HG03342 (cell line): ENCODE results near the gene NUP58.
A peak's percentile ranks its signal among the peaks of the same experiment; 100 is the strongest.

Experiments
- ATAC-seq: cut with Tn5 transposase; IDR thresholded peaks from one replicate; pipeline ENCODE4 v1.9.1; 2021; ENCODE audit warnings: mild to moderate bottlenecking, moderate library complexity; ENCODE audit not compliant: unreplicated experiment

The NUP58 gene

DNA sequence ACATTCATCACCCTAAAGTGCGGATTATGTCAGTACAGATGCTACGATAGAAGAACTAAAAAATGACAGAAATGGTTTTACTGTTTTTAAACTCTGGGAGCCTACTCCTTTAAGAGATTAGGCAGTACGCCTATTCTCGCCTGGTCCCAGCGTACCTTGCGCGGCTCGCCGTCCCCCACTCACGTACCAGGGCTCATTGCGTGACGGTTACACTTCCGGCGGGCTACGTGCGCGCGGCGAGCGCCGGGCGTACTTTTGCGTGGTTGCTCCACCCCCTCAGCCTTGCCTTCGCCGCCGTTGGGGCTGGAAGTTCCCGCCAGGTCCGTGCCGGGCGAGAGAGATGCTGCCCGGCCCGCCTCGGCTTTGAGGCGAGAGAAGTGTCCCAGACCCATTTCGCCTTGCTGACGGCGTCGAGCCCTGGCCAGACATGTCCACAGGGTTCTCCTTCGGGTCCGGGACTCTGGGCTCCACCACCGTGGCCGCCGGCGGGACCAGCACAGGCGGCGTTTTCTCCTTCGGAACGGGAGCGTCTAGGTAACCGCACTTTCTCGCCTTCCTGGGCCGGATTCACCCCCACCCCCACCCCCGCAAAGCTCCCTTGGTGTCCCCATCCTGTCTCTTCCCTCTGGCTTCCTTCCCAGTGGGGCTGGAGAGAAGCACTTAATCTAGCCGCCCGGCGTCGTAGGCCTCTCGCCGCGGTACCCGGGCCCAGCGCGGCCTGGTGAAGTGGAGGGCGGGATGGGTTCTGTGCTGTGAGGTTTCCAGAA lies at the start of gene NUP58:
NUP58 (plus strand) TSS at position 279 of the 767 bp plus-strand sequence; CDS start at position 428, 149 bp downstream.
- peak; percentile 99 for ATAC-seq

- no peak for ATAC-seq
These were observed 49.2 kb upstream of the NUP58 start for GRCh38 chr13:25252225-25252624.

GRCh38 chr13:25252752-25253151 lies 48.7 kb upstream of the NUP58 start:
- no peak for ATAC-seq

- ATAC-seq = no peak
These were observed 47.7 kb upstream of the NUP58 start for GRCh38 chr13:25253702-25254101.

DNA sequence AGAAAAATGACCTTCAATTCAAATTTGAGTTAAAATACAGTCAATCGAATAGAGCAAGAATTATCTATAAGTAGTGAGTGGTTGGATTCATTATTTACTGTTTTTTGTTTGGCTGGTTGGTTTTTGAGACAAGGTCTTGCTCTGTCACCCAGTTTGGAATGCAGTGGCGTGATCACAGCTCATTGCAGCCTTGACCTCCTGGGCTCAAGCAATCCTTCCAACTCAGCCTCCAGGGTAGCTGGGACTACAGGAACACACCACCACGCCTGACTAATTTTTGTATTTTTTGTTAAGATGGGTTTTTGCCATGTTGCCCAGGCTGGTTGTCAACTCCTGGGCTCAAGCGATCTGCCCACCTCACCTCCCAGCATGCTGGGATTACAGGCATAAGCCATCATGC lies 39.2 kb upstream of the NUP58 start:
- ATAC-seq = no peak

DNA sequence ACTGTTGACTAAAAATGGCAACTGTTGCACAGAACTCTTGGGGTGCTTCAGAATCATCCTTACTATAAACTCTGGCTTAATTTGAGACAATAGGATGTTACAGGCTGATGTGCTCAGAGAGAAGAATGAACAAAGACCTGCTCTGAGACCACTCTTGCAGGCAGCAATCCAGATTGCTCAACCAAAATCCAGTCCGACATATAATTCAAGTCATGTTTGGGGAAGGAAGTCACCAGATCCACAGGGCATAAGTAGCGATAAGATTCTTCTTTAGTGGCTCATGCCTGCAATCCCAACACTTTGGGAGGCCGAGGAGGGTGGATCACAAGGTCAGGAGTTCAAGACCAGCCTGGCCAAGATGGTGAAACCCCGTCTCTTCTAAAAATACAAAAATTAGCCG lies 34.7 kb upstream of the NUP58 start:
- ATAC-seq = no peak

GRCh38 chr13:25267715-25268114 lies 33.7 kb upstream of the NUP58 start:
- no peak for ATAC-seq

DNA sequence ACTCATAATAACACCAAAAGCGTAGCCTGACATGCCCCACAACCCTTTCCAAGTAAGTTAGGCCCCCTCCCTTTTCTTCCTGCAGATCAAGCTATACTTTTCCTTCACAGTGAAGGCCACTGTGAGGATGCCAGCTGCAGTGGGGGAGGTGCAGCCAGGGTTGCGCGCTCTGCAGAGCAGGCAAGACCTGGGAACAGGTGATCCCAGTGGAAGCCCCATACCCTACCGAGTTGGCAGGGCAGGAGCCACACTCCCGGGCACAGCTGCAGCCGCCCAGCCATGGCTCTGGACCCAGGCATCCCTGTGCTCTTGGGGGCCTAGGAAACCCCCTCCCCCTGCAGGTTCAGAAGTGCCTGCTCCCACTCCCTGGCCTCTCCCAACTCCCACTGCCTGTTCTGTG lies 32.9 kb upstream of the NUP58 start:
- no peak for ATAC-seq

- no peak for ATAC-seq
These were observed 24.7 kb upstream of the NUP58 start for GRCh38 chr13:25276748-25277147.

- no peak for ATAC-seq
These were observed 21.0 kb upstream of the NUP58 start for GRCh38 chr13:25280396-25280795.

GRCh38 chr13:25281193-25281934 lies 20.1 kb upstream of the NUP58 start:
- ATAC-seq = peak; percentile 65

DNA sequence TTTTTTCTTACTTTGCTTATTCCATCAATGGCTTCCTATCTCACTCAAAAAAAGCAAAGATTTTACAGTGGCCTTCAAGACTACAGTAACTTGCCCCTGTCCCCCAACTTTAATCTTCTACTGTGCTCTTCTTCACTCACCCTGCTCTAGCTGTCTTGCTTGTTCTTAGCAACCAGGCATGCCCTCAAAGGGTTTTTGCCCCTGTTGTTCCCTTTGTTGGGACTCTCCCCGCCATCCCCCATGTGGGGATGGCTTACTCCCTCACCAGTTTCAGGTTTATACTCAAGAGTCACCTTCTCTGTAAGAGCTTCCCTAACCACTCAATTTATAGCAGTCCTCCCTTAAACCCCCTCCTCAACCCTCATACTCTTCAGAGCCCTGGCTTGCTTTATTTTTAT lies 19.5 kb upstream of the NUP58 start:
- peak; percentile 22 for ATAC-seq

- peak; percentile 33 for ATAC-seq
These were observed 15.0 kb upstream of the NUP58 start for GRCh38 chr13:25286308-25286968.

- peak; percentile 97 for ATAC-seq
These were observed 14.2 kb upstream of the NUP58 start, which contains the start of gene MTMR6 for GRCh38 chr13:25286969-25287961. Gene MTMR6 (minus strand): TSS chr13:25287488. CDS start chr13:25287247, 241 bp downstream.

- no peak for ATAC-seq
These were observed 12.5 kb upstream of the NUP58 start for GRCh38 chr13:25288966-25289365.

DNA sequence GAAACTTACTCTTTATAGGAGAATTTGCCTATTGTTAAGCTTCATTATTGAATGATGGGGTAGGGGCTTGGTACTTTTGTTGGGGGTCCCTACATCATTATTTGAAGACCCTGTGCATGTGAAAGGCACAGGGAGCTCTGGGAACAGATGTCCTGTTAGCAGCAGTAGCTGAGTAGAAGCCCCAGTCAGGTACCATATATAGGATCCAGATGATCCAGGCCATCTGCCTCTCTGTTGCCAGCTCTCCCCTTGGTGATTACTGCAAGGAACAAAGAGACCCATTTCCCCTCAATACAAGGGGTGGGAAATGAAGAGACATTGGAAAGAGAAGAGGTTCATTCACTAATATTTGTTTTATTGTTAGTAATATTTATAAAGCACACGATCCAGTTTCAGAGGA lies 9.7 kb upstream of the NUP58 start:
- no peak for ATAC-seq

- no peak for ATAC-seq
These were observed 9.1 kb upstream of the NUP58 start for GRCh38 chr13:25292301-25292700.

GRCh38 chr13:25295228-25295627 lies 6.2 kb upstream of the NUP58 start:
- ATAC-seq = no peak

- ATAC-seq = no peak
These were observed 5.7 kb upstream of the NUP58 start for GRCh38 chr13:25295701-25296100.

GRCh38 chr13:25300861-25301346 lies 521 bp upstream of the NUP58 start:
- ATAC-seq = peak; percentile 23
